ENCODE measurements around the gene TMEM39A. TPM values are rescaled to one million over a fixed set of nuclear protein-coding genes. Genes with fewer than 3 reads are reported as not detected.

TMEM39A gene
- polyA plus RNA-seq, 1 of the 3 experiments (the other 2 are of a cell fraction) = 13.2 TPM

- no peaks in the 10 kb centered on the region for H3K9me2 ChIP-seq
- H3F3A ChIP-seq (replicated peaks; ENCODE audit: insufficient read depth) = no peaks in the 10 kb centered on the region
- H3K4me1 ChIP-seq (ENCODE audit: control insufficient read depth in 1 of 2, insufficient read depth in 2 of 2, low read depth in 1 of 2, low read length in 1 of 2) = no peaks in the 10 kb centered on the region
- no peaks in the 10 kb centered on the region for H3K79me2 ChIP-seq (ENCODE audit: insufficient read depth)
- peaks cover 38 to 52% of the 10 kb centered on the region in 2 experiments for H3K36me3 ChIP-seq (replicated peaks in 1 of 2; ENCODE audit: control insufficient read depth in 1 of 2, insufficient read depth in 2 of 2, low read length in 1 of 2)
- ChIA-PET CTCF (no interaction called here), POLR2A (no interaction called here)
- no peak overlapping the region for H3K27ac ChIP-seq (ENCODE audit: low read depth in 2 of 2, low read length in 1 of 2)
- no peak overlapping the region for H3K9ac ChIP-seq
- WGBS (ENCODE audit: low lambda C conversion rate) = 80% methylated on average over 1 of the region's 1 CpG
- no peak overlapping the region for H2AFZ ChIP-seq (ENCODE audit: low read depth)
- no peaks in the 10 kb centered on the region for H4K20me1 ChIP-seq (ENCODE audit: insufficient read depth)
- no peak overlapping the region for H3K4me2 ChIP-seq
- H3K27me3 ChIP-seq (ENCODE audit: insufficient read depth) = no peaks in the 10 kb centered on the region
- H3K4me3 ChIP-seq (ENCODE audit: low read depth in 2 of 2, low read length in 1 of 2) = no peak overlapping the region
- TF ChIP-seq NRF1 (IDR thresholded peaks at IDR 0.05; ENCODE audit: low read depth, low read length) (no peak), NFIC (IDR thresholded peaks at IDR 0.05; ENCODE audit: borderline replicate concordance) (no peak), SIN3A (IDR thresholded peaks at IDR 0.05; ENCODE audit: borderline replicate concordance, low read depth, low read length) (no peak), POLR2AphosphoS5 (IDR thresholded peaks at IDR 0.05; ENCODE audit: low read depth, low read length) (no peak), FOXJ3 (CRISPR knock-in tag; IDR thresholded peaks at IDR 0.05) (no peak), TAF1 (IDR thresholded peaks at IDR 0.05; ENCODE audit: borderline replicate concordance, low read depth, low read length) (no peak), USF2 (IDR thresholded peaks at IDR 0.05; ENCODE audit: borderline replicate concordance, low read depth, low read length) (no peak), MAX (IDR thresholded peaks at IDR 0.05; ENCODE audit: low read depth) (no peak), CHD2 (IDR thresholded peaks at IDR 0.05; ENCODE audit: low read length, partially characterized antibody) (no peak), MEF2A (IDR thresholded peaks at IDR 0.05; ENCODE audit: borderline replicate concordance, low read depth) (no peak), FOXM1 (IDR thresholded peaks at IDR 0.05; ENCODE audit: low read depth) (no peak), RAD21 (IDR thresholded peaks at IDR 0.05; ENCODE audit: low read length) (no peak), RFX5 (IDR thresholded peaks at IDR 0.05; ENCODE audit: low read length) (no peak)
- no peak for DNase-seq
- no peaks in the 10 kb centered on the region for H3K9me3 ChIP-seq
Measured at GRCh38 chr3:119402791-119403190, 60.6 kb downstream of the TMEM39A start.

- WGBS (ENCODE audit: low lambda C conversion rate) = 94% methylated on average over 35 of the region's 36 CpGs
- H3K36me3 ChIP-seq (replicated peaks in 1 of 2; ENCODE audit: control insufficient read depth in 1 of 2, insufficient read depth in 2 of 2, low read length in 1 of 2) = peaks cover 42 to 51% of the 10 kb centered on the region in 2 experiments
- CTCF ChIA-PET = no interaction called here
- TF ChIP-seq ZBTB33 (IDR thresholded peaks at IDR 0.05; ENCODE audit: borderline replicate concordance, low read depth) (no peak), MAX (IDR thresholded peaks at IDR 0.05; ENCODE audit: low read depth) (no peak), SMC3 (IDR thresholded peaks at IDR 0.05; ENCODE audit: low read depth, low read length) (no peak), RXRA (IDR thresholded peaks at IDR 0.05; ENCODE audit: borderline replicate concordance, low read depth) (no peak), YY1 (IDR thresholded peaks at IDR 0.05; ENCODE audit: low read depth) (no peak), GABPA (IDR thresholded peaks at IDR 0.05; ENCODE audit: low read depth) (no peak), EZH2phosphoT487 (IDR thresholded peaks at IDR 0.05; ENCODE audit: borderline replicate concordance, low read depth) (no peak), GATA2 (CRISPR knock-in tag; IDR thresholded peaks at IDR 0.05) (no peak), ELF1 (IDR thresholded peaks at IDR 0.05) (no peak), JUND (IDR thresholded peaks at IDR 0.05) (no peak), IRF3 (IDR thresholded peaks at IDR 0.05; ENCODE audit: low read depth, low read length) (no peak)
Measured at GRCh38 chr3:119401503-119402440, 61.6 kb downstream of the TMEM39A start.

More at GRCh38 chr3:119401503-119402440, 61.6 kb downstream of the TMEM39A start:
- Histone ChIP-seq H3K79me2 (ENCODE audit: insufficient read depth) (no peaks in the 10 kb centered on the region), H3K27me3 (ENCODE audit: insufficient read depth) (no peaks in the 10 kb centered on the region), H3K9me3 (no peaks in the 10 kb centered on the region), H3K9me2 (no peaks in the 10 kb centered on the region), H3K9ac (no peak overlapping the region), H3K4me3 (ENCODE audit: low read depth in 2 of 2, low read length in 1 of 2) (no peak overlapping the region), H3K27ac (ENCODE audit: low read depth in 2 of 2, low read length in 1 of 2) (no peak overlapping the region), H3K4me1 (ENCODE audit: control insufficient read depth in 1 of 2, insufficient read depth in 2 of 2, low read depth in 1 of 2, low read length in 1 of 2) (no peaks in the 10 kb centered on the region), H3K4me2 (no peak overlapping the region), H2AFZ (ENCODE audit: low read depth) (no peak overlapping the region), H3F3A (replicated peaks; ENCODE audit: insufficient read depth) (no peaks in the 10 kb centered on the region), H4K20me1 (ENCODE audit: insufficient read depth) (no peaks in the 10 kb centered on the region)
- POLR2A ChIA-PET = no interaction called here
- no peak for DNase-seq
